NCI-H1417 (cell line): ENCODE results near the gene FN3KRP.

Experiments
- DNase-seq, 3 experiments: peaks; one replicate each; lab custom pipeline; 2025; lab: John Stamatoyannopoulos, UW

FN3KRP gene

GRCh38 chr17:82709676-82710498 lies 6.6 kb upstream of the FN3KRP start:
- DNase-seq, result no peak

- DNase-seq, result no peak
Measured at GRCh38 chr17:82710499-82711232, 5.8 kb upstream of the FN3KRP start.

GRCh38 chr17:82713071-82713723 lies 3.3 kb upstream of the FN3KRP start:
- no peak for DNase-seq

- DNase-seq, result peak; percentile 5 to 15 (median 11)
Measured at GRCh38 chr17:82718986-82719685, 2.6 kb downstream of the FN3KRP start.

GRCh38 chr17:82720204-82720603 lies 3.7 kb downstream of the FN3KRP start:
- no peak for DNase-seq

- no peak for DNase-seq
Measured at GRCh38 chr17:82722341-82723013, 6.0 kb downstream of the FN3KRP start.

- no peak for DNase-seq
Measured at GRCh38 chr17:82723169-82723807, 6.8 kb downstream of the FN3KRP start.

- no peak for DNase-seq
Measured at GRCh38 chr17:82726427-82726826, 9.9 kb downstream of the FN3KRP start.

GRCh38 chr17:82729479-82730260 lies 13.2 kb downstream of the FN3KRP start:
- no peak for DNase-seq

- DNase-seq, result no peak
Measured at GRCh38 chr17:82732118-82732743, 15.7 kb downstream of the FN3KRP start.

- DNase-seq, result peak; percentile 28 to 87 (median 85)
Measured at GRCh38 chr17:82734987-82735866, 18.7 kb downstream of the FN3KRP start, which contains the start of gene FN3K. Gene FN3K (plus strand): TSS chr17:82735615. CDS start chr17:82735637, 22 bp downstream.

- no peak for DNase-seq
Measured at GRCh38 chr17:82736511-82737185, 20.1 kb downstream of the FN3KRP start.

- DNase-seq, result no peak
Measured at GRCh38 chr17:82737967-82738877, 21.7 kb downstream of the FN3KRP start.

GRCh38 chr17:82740906-82741759 lies 24.6 kb downstream of the FN3KRP start:
- peak in 1 of 3 experiments; percentile 8 for DNase-seq

GRCh38 chr17:82743344-82744219 lies 27.1 kb downstream of the FN3KRP start:
- no peak for DNase-seq
